Tongue (tissue), 2 donors: ENCODE results near the gene PHF21B. TPM values are rescaled to one million over a fixed set of nuclear protein-coding genes. Genes with fewer than 3 reads are reported as not detected.

Experiments
- DNase-seq: peaks from one replicate; pipeline ENCODE4 v3.0.0-alpha.2; 2015
- total RNA-seq: library from RNA; depleted of rRNA; stranded (reverse); fragments of >200 nt; gene quantifications from one replicate; pipeline ENCODE4 v1.2.3, GENCODE V29; 2014

PHF21B gene
- total RNA-seq, 1 donor from 2014 or later = 0.21 TPM

GRCh38 chr22:44956840-44957767, 52.7 kb downstream of the PHF21B start:
- DNase-seq = no peak

- no peak for DNase-seq
Observed at GRCh38 chr22:44955102-44955501, 54.7 kb downstream of the PHF21B start.

GRCh38 chr22:44954149-44954548, 55.7 kb downstream of the PHF21B start:
- DNase-seq = no peak

- DNase-seq = no peak
Observed at GRCh38 chr22:44952863-44953746, 56.7 kb downstream of the PHF21B start.

GRCh38 chr22:44951510-44951816, 58.3 kb downstream of the PHF21B start:
- DNase-seq = no peak

- no peak for DNase-seq
Observed at GRCh38 chr22:44950806-44951509, 58.8 kb downstream of the PHF21B start.

- DNase-seq = no peak
Observed at GRCh38 chr22:44947846-44948245, 62.0 kb downstream of the PHF21B start.

- no peak for DNase-seq
Observed at GRCh38 chr22:44947049-44947448, 62.8 kb downstream of the PHF21B start.

GRCh38 chr22:44944883-44945601, 64.8 kb downstream of the PHF21B start:
- no peak for DNase-seq

GRCh38 chr22:44943701-44944324, 66.0 kb downstream of the PHF21B start:
- DNase-seq = no peak

- no peak for DNase-seq
Observed at GRCh38 chr22:44942979-44943700, 66.7 kb downstream of the PHF21B start.

GRCh38 chr22:44942056-44942455, 67.7 kb downstream of the PHF21B start:
- no peak for DNase-seq

GRCh38 chr22:44941207-44941606, 68.6 kb downstream of the PHF21B start:
- DNase-seq = no peak

GRCh38 chr22:44940130-44940529, 69.7 kb downstream of the PHF21B start:
- no peak for DNase-seq

- no peak for DNase-seq
Observed at GRCh38 chr22:44939451-44939850, 70.4 kb downstream of the PHF21B start.

GRCh38 chr22:44938886-44939285, 70.9 kb downstream of the PHF21B start:
- peak; percentile 58 for DNase-seq

GRCh38 chr22:44937216-44937615, 72.6 kb downstream of the PHF21B start:
- no peak for DNase-seq

GRCh38 chr22:44936201-44936600, 73.6 kb downstream of the PHF21B start:
- no peak for DNase-seq

GRCh38 chr22:44935724-44936123, 74.1 kb downstream of the PHF21B start:
- no peak for DNase-seq

GRCh38 chr22:44934454-44934735, 75.4 kb downstream of the PHF21B start:
- no peak for DNase-seq
